Left renal pelvis (tissue), 4 donors: ENCODE measurements around the gene NR2C2. TPM values are rescaled to one million over a fixed set of nuclear protein-coding genes. Genes with fewer than 3 reads are reported as not detected.

Source experiments
- DNase-seq, 4 donors: peaks; one replicate each; pipeline ENCODE4 v3.0.0-alpha.2; 2013; ENCODE audit warnings: low read depth in 4 of 4, low spot score in 3 of 4
- polyA plus RNA-seq, 4 donors: library from polyadenylated mRNA; unstranded; fragments of 120-200 nt; gene quantifications; one replicate each; pipeline ENCODE4 v1.2.1, GENCODE V29; 2013; ENCODE audit not compliant: insufficient read length in 4 of 4

Gene NR2C2
- polyA plus RNA-seq, 4 donors = 39.5 to 59.1 (median 42.9) TPM

DNA sequence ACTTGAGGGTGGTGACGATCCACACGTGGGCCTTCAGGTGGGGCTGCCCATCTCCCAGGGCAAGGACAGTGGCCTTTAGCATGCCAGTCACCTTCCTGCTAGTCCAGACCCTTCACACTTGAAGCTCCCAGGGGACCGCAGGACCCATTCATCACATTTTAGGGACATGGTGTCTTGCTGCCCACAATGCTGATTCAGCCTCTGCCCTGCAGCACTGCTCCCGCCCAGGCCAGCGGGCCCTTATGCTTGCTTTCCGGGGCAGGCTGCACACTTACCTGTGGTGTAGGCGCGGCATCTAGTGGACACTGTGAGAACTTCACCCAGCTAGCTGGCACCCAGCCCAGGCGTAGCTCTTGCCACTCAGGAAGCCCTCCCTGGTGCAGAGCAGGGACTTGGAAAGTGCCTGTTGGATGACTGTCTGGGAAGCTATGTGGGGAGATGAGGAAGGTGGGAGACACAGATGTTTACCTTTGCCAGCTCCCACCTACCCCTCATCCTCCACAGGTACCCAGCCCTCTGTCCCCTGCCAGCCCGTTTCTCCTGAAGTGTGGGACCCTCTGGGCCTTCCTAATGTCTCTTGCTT is 26.3 kb upstream of the NR2C2 start:
- DNase-seq = peak; percentile 64 to 78 (median 72)

DNA sequence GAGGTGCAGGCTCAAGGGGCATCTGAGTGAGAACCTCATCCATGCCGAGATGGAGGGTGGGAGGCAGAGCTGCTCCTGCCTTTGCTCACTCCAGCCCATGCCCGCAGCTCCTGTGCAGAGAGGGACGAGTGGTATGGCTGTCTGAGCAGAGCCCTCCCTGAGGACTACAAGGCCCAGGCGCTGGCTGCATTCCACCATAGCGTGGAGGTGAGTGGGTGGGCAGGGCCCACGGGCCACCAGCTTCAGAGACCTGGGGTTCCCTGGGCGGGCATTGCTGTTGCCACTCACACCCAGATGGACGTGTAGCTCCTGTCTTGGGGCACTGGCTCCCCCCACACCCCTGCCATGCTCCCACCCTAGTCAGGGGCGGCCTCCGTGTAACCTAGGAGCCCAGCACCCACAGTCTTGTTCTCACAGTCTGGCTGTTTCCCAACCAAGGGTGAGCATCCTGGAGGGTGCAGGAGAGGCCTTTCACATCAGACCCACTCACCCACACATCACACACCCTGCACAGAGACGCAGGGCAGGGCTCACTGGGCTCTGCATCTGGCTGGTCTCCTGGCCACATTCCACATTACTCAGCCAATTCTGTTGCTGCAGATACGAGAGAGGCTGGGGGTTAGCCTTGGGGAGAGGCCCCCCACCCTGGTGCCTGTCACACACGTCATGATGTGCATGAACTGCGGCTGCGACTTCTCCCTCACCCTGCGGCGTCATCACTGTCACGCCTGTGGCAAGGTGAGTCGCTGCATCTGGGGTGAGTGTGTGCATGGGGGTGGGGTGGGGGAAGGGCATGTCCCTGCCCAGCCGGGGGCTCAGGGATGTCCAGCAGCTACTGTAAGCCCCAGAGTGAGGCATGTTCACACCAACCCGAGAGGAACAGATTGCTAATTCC is 25.3 kb upstream of the NR2C2 start:
- DNase-seq = no peak

- no peak for DNase-seq
Measured at GRCh38 chr3:14922863-14923262, 24.5 kb upstream of the NR2C2 start.

DNA sequence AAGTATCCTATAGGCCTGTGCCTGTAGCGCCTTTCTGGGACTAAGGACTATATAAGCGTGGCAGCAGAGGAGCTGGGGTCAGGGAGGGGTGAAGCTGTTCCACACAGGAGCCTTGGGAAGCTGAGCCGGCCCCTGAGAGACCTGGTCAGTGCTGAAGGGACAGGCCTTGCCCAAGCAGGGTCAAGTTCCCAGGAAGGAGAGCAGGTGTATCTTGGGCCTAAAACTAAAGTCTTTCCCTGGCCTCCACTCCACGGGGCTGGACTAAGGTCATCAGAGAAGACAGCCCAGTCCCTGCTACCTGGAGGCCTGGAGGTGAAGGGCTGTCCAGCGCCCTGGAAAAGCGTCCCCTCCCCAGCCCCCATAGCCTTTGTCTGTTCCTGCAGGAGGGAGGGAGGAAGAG is 23.9 kb upstream of the NR2C2 start:
- DNase-seq = no peak

DNA sequence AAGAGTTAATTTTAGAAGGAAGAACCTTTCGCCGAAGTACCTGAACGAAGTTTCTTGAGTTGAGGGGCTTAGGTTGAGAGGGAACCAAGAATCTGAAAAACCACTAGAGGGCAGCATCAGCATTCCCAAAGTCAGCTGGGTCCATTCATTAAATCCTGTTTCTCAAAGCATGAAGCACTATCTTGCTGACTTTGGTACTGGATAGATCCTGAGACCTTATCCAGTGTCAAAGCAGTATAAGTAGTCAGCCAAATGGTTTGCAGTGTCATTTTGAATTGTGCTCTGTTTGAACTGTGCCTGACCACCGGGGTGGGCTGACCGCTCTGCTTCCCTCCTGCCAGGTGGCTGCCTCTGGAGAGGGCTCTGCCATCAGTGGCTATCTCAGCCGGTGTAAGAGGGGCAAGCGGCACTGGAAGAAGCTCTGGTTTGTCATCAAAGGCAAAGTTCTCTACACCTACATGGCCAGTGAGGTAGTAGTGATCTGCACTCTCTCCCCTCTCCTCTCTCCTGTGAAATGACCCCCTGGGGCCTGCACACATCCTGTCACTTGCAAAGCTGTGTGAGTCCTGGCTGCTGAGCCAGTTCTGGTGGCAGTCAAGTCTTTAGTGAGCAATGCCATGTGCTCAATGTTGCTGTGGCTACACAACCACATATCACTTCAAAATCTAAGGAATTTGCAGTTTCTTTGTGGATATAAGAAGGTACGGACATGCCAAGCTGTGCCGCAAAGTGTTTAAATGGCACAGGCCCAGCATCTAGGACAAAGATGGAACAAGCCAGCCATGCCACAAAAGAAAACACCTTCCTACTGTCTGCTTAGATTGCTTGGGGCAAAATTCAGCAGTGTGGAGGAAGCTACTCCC is 21.4 kb upstream of the NR2C2 start:
- DNase-seq = peak in 3 of 4 donors; percentile 36 to 66 (median 54)

GRCh38 chr3:14926592-14926991 is 20.8 kb upstream of the NR2C2 start:
- no peak for DNase-seq

GRCh38 chr3:14927308-14927707 is 20.1 kb upstream of the NR2C2 start:
- no peak for DNase-seq

GRCh38 chr3:14929310-14930074 is 17.9 kb upstream of the NR2C2 start:
- DNase-seq = no peak

DNA sequence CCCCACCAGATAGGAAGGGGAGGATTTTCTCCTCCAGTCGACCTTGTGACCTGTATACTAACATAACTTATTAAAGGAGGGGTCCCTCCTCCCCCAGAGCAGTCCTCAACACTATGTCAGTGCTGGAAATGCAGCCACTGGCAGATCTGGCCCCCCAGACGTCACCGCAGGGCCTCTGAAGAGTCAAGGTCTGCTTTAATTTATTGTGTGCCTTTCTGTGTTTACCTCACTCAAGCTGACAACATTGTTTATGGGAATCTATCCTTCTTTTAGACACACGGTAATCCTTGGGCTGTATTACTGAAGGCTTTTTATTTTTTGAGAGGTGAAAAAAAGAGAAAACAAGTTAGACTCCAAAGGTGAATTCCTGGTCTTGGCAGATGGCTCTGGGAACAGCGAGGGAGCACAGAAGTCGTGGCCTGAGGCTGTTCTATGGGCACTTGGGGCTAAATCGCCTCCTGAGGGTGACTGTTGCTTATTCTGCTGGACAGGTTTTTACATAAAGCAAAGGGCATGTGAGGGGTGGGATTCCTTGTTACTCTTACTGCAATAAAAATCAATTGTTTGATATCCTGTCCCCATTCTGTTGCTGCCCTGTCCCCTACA is 13.5 kb upstream of the NR2C2 start:
- no peak for DNase-seq

DNA sequence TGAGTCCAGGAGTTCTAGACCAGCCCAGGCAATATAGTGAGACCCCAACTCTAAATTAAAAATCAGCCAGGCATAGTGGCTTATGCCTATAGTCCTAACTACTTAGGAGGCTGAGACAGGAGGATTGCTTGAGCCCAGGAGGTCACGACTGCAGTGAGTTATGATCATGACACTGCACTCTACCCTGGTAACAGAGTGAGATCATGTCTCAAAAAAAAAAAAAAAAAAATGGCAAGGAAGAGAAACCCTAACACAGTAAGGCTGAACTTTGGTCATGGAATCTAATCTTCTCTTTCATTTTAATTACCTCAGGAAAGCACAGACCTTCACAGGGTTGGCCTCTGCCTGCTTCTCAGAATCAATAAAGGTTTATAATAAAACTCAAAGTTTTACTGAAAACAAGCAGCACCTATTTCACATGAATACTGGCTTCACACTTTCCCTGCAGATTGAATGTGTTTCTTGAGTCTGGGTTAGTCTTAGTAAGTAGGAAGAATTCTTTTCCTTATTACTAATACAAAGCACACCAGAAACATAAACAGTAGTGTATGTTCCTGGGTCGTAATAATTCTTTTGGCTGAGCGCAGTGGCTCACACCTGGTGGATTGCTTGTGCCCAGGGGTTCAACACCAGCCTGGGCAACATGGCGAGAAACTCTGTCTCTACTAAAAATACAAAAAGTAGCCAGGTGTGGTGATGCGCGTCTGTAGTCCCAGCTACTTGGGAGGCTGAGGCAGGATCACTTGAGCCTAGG is 11.6 kb upstream of the NR2C2 start:
- no peak for DNase-seq

DNA sequence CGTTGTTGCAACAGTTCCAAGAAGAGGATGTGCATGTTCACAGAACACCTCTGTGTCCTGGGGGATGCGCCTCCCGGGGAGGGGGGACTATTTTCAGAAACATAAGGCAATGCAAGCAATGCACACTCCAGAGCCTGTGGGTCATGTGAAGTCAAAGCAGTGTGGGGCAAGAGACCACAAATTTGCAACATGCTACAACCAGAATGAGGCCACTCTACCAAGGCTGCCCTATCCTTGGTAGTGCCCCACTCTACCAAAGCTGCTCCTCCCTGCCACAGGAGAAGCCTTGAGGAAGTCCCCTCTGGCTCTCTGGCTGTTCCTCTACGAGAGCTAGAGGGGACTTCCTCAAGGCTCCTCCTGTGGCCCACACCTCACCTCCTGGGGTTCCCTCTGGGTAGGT is 8.4 kb upstream of the NR2C2 start:
- DNase-seq = no peak

GRCh38 chr3:14941871-14942270 is 5.5 kb upstream of the NR2C2 start:
- DNase-seq = no peak

DNA sequence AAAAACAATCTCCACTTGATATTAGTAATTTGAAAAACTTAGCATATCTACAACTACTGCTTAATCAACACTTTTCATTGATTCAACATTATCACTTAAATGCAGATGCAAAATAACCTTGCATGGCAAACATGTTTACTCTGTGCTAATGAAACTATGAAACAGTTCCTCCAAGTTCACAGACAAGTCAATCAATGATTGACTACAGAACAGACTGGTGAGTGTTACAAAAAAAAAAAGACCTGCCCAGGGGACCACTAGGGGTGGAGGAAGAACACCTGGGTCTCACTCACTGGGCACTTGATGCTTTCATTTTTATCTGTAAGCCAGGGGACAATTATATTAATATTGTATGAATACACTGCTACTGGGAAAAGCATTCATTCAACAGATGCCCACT is 4.3 kb upstream of the NR2C2 start:
- peak in 1 of 4 donors; percentile 29 for DNase-seq

- no peak for DNase-seq
Measured at GRCh38 chr3:14946236-14946635, 1.1 kb upstream of the NR2C2 start.

- peak in 1 of 4 donors; percentile 12 for DNase-seq
Measured at GRCh38 chr3:14946739-14947099, 664 bp upstream of the NR2C2 start.

GRCh38 chr3:14947886-14948608 is 664 bp downstream of the NR2C2 start:
- peak; percentile 94 to 96 (median 96) for DNase-seq

DNA sequence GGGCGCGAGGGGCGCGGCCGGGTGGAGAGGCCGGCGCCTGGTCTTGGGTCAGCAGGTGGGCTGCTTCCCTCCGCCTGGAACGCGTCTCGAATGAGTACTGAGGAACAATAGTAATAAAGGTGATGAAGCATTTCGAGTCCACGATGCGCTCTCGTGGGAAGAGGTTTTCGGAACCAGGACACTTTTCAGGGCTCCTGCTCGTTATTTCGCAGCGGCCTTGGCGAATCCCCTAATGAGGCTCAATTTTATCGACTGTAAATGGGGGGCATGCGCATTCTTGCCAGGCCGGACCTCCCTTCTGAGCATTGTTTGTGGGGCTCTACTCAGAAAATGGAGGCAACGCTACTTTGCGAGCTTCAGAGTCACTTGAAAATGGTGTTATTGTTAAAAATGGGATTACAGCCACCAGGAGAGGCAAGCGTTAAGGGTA is 1.2 kb downstream of the NR2C2 start:
- DNase-seq = peak in 1 of 4 donors; percentile 35

DNA sequence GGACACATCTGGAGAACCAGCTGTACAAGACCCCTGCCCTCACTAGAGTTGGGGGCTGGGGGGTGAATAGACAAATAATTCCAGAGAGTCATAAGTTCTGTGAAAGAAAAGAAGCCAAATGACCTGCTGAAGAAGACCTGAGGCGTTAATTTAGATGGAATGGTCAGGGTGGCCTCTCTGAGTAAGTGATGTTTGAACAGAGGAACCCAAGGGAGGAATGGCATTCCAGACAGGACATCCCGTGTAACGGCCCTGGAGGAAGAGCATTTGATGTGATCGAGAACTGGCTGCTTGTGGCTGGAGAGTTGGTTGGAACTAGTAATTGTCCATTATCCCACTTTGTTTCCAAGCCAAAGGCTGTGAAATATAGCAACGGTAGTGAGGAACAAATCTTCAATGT is 1.7 kb downstream of the NR2C2 start:
- DNase-seq = no peak

DNA sequence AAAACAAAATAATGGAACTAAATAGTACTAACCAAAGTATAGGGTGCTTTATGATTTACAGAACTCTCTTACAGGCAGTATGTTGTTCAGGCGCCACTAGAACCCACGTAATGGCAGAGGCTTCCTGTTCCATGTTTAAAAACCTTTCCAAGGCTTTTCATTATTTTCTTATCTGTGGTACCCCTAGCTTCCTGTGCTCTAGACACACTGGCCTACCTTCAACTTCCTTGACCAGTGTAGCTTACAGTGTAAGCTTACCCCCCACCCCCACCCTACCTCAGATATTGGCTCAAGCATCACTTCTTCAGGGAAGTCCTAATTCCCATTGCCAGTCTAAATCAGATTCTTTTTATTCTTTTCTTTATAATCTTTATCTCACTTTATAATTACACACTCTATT is 2.9 kb downstream of the NR2C2 start:
- no peak for DNase-seq
